ENCODE measurements around the gene MED7.

- TF ChIP-seq CTCF (IDR thresholded peaks at IDR 0.05) = no peak
- TF ChIP-seq POLR2A (IDR thresholded peaks at IDR 0.05) = no peak
These were observed 36.3 kb upstream of the MED7 start for GRCh38 chr5:157178966-157179365.

Measured in body of pancreas (tissue), 4 donors.